DMS 273 (cell line): ENCODE results near the gene RNPS1.

ENCODE experiments used
- DNase-seq: peaks from one replicate; lab custom pipeline; 2025; ENCODE audit not compliant: unreplicated experiment; lab: John Stamatoyannopoulos, UW

RNPS1 gene

GRCh38 chr16:2267913-2268666, at the start of gene RNPS1:
Gene RNPS1, minus strand, starts transcription at chr16:2268126. Its CDS starts 3,483 bp downstream, at chr16:2264643.
- peak; percentile 99 for DNase-seq

- DNase-seq = no peak
Measured at GRCh38 chr16:2317231-2318020, 49.5 kb upstream of the RNPS1 start.

- no peak for DNase-seq
Measured at GRCh38 chr16:2308089-2308962, 40.4 kb upstream of the RNPS1 start.

- no peak for DNase-seq
Measured at GRCh38 chr16:2299915-2300192, 31.9 kb upstream of the RNPS1 start.

- no peak for DNase-seq
Measured at GRCh38 chr16:2299121-2299914, 31.4 kb upstream of the RNPS1 start.

- no peak for DNase-seq
Measured at GRCh38 chr16:2298621-2299020, 30.7 kb upstream of the RNPS1 start.

- no peak for DNase-seq
Measured at GRCh38 chr16:2297506-2297860, 29.6 kb upstream of the RNPS1 start.

GRCh38 chr16:2296661-2297505, 29.0 kb upstream of the RNPS1 start:
- peak; percentile 39 for DNase-seq

- DNase-seq = no peak
Measured at GRCh38 chr16:2295056-2295798, 27.3 kb upstream of the RNPS1 start.

GRCh38 chr16:2292221-2292620, 24.3 kb upstream of the RNPS1 start:
- no peak for DNase-seq

GRCh38 chr16:2289282-2289681, 21.4 kb upstream of the RNPS1 start:
- DNase-seq = no peak

- peak; percentile 51 for DNase-seq
Measured at GRCh38 chr16:2288726-2289125, 20.8 kb upstream of the RNPS1 start.

GRCh38 chr16:2287916-2288547, 20.1 kb upstream of the RNPS1 start:
- no peak for DNase-seq

- no peak for DNase-seq
Measured at GRCh38 chr16:2286550-2286949, 18.6 kb upstream of the RNPS1 start.

- no peak for DNase-seq
Measured at GRCh38 chr16:2285731-2286191, 17.8 kb upstream of the RNPS1 start.

GRCh38 chr16:2284797-2285576, 17.1 kb upstream of the RNPS1 start:
- DNase-seq = no peak

- no peak for DNase-seq
Measured at GRCh38 chr16:2284001-2284770, 16.3 kb upstream of the RNPS1 start.
